H1 (cell line): ENCODE data around the gene PLXDC2.

ENCODE experiments used
- CBX8 ChIP-seq: fragments of 300-800, 300-1000 bp; sonication (generic); IDR thresholded peaks from 2 replicates; pipeline ENCODE4 v1.7.1; 2016; ENCODE audit warnings: low read depth, low read length, borderline replicate concordance
- EGR1 ChIP-seq: IDR thresholded peaks from 2 replicates; pipeline ENCODE4 v1.6.1; 2011; ENCODE audit warnings: low read depth, low read length, borderline replicate concordance
- EZH2 ChIP-seq: fragments of 200-600 bp; sonication (generic); IDR thresholded peaks from 2 replicates; pipeline ENCODE4 v1.7.1; 2012; ENCODE audit warnings: low read depth, mild to moderate bottlenecking, moderate library complexity, low read length, inconsistent platforms; ENCODE audit not compliant: severe bottlenecking
- NANOG ChIP-seq: IDR thresholded peaks from 2 replicates; pipeline ENCODE4 v1.6.1; 2011; ENCODE audit warnings: low read length, low read depth, mild to moderate bottlenecking, inconsistent platforms; ENCODE audit not compliant: insufficient read depth, poor library complexity, severe bottlenecking
- POLR2A ChIP-seq, 2 experiments: IDR thresholded peaks; 1 replicate in 1 of 2; 2 replicates in 1 of 2; pipeline ENCODE4 v1.6.1; 2011; ENCODE audit warnings: low read depth in 2 of 2, low read length in 2 of 2, mild to moderate bottlenecking in 2 of 2; ENCODE audit errors: control extremely low read depth in 1 of 2
- POLR2AphosphoS5 ChIP-seq: IDR thresholded peaks from 2 replicates; pipeline ENCODE4 v1.6.1; 2011; ENCODE audit warnings: low read depth, low read length
- POU5F1 ChIP-seq: IDR thresholded peaks from 2 replicates; pipeline ENCODE4 v1.6.1; 2011; ENCODE audit warnings: low read depth, mild to moderate bottlenecking, low read length, moderate library complexity
- TF ChIP-seq, protein P1 (sequence below), 3 experiments: IDR thresholded peaks; 1 replicate in 2 of 3; 2 replicates in 1 of 3; pipeline versions ENCODE4 v1.5.1 to v1.6.1; 2011; ENCODE audit warnings: low read length in 3 of 3, mild to moderate bottlenecking in 3 of 3, inconsistent platforms in 2 of 3, low read depth in 1 of 3, moderate library complexity in 1 of 3; ENCODE audit not compliant: insufficient read depth in 1 of 3; ENCODE audit errors: control extremely low read depth in 1 of 3

- TF ChIP-seq EGR1 (no peak), POU5F1 (no peak), POLR2A (IDR thresholded peaks at IDR 0.05; ENCODE audit: control extremely low read depth in 1 of 2, low read depth in 2 of 2, low read length in 2 of 2) (no peak), EZH2 (no peak), POLR2AphosphoS5 (no peak), NANOG (no peak), CBX8 (no peak)
- TF ChIP-seq, protein P1, sequence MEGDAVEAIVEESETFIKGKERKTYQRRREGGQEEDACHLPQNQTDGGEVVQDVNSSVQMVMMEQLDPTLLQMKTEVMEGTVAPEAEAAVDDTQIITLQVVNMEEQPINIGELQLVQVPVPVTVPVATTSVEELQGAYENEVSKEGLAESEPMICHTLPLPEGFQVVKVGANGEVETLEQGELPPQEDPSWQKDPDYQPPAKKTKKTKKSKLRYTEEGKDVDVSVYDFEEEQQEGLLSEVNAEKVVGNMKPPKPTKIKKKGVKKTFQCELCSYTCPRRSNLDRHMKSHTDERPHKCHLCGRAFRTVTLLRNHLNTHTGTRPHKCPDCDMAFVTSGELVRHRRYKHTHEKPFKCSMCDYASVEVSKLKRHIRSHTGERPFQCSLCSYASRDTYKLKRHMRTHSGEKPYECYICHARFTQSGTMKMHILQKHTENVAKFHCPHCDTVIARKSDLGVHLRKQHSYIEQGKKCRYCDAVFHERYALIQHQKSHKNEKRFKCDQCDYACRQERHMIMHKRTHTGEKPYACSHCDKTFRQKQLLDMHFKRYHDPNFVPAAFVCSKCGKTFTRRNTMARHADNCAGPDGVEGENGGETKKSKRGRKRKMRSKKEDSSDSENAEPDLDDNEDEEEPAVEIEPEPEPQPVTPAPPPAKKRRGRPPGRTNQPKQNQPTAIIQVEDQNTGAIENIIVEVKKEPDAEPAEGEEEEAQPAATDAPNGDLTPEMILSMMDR (IDR thresholded peaks at IDR 0.05; ENCODE audit: control extremely low read depth in 1 of 3, insufficient read depth in 1 of 3, low read depth in 1 of 3, low read length in 3 of 3) = no peak
Observed at GRCh38 chr10:19809481-19809880, 6.8 kb upstream of the PLXDC2 start.
